Erythroblast (primary cell): ENCODE results near the gene PDE3A.

ENCODE experiments used
- GATA1 ChIP-seq: IDR thresholded peaks from 2 replicates; pipeline ENCODE4 v1.6.1; 2011; ENCODE audit warnings: low read depth, mild to moderate bottlenecking, control low read depth, low read length, moderate library complexity
- POLR2A ChIP-seq: IDR thresholded peaks from 2 replicates; pipeline ENCODE4 v1.6.1; 2011; ENCODE audit warnings: mild to moderate bottlenecking, low read length

GRCh38 chr12:20450591-20451180, 82.3 kb downstream of the PDE3A start:
- no peak for TF ChIP-seq GATA1
- no peak for TF ChIP-seq POLR2A
